Immature natural killer cell (primary cell): ENCODE data around the gene MTHFD1L. TPM values are rescaled to one million over a fixed set of nuclear protein-coding genes. Genes with fewer than 3 reads are reported as not detected.
"Not testable (repeated sequence)": the region's sequence is repeated elsewhere in the genome, so short reads cannot be mapped to it uniquely, and the experiment has no call there.

Source experiments
- DNase-seq, 3 donors: peaks; one replicate each; pipeline ENCODE4 v3.0.0; 2022; ENCODE audit warnings: mixed read lengths in 1 of 3
- H3K27ac Mint-ChIP-seq, 6 donors: one replicate each; pipeline ENCODE4 v1.8.0; 2020; ENCODE audit warnings: mixed read lengths in 6 of 6, mild to moderate bottlenecking in 5 of 6, inconsistent platforms in 4 of 6, moderate library complexity in 3 of 6
- H3K27me3 Mint-ChIP-seq, 3 donors: one replicate each; pipeline ENCODE4 v1.8.0; 2020 to 2021; ENCODE audit warnings: low read depth in 3 of 3, mild to moderate bottlenecking in 3 of 3, mixed read lengths in 3 of 3, moderate library complexity in 3 of 3, inconsistent platforms in 1 of 3
- H3K36me3 Mint-ChIP-seq, 3 donors: one replicate each; pipeline ENCODE4 v1.8.0; 2020; ENCODE audit warnings: mixed read lengths in 3 of 3, inconsistent platforms in 2 of 3, mild to moderate bottlenecking in 2 of 3
- H3K4me1 Mint-ChIP-seq, 2 donors: one replicate each; pipeline ENCODE4 v1.8.0; 2020; ENCODE audit warnings: inconsistent platforms in 2 of 2, mild to moderate bottlenecking in 2 of 2, mixed read lengths in 2 of 2, moderate library complexity in 1 of 2
- H3K4me3 Mint-ChIP-seq, 5 donors: one replicate each; pipeline ENCODE4 v1.8.0; 2020; ENCODE audit warnings: mild to moderate bottlenecking in 5 of 5, mixed read lengths in 5 of 5, inconsistent platforms in 3 of 5, moderate library complexity in 3 of 5
- H3K9me3 Mint-ChIP-seq, 6 donors: one replicate each; pipeline ENCODE4 v1.8.0; 2020; ENCODE audit warnings: mild to moderate bottlenecking in 6 of 6, mixed read lengths in 6 of 6, inconsistent platforms in 4 of 6, moderate library complexity in 3 of 6
- polyA plus RNA-seq, 3 donors: library from polyadenylated mRNA; unstranded; fragments of 300-500 nt; fragmentation: Illumina TruSeq; gene quantifications; one replicate each; pipeline ENCODE4 v1.2.3, GENCODE V29; 2021

MTHFD1L gene
- polyA plus RNA-seq, 3 donors from 2014 or later, result 0.79 to 1.8 (median 1.6) TPM

- Mint-ChIP-seq H3K4me1 (no peaks in the 10 kb centered on the region), H3K27me3 (peaks cover 0 to 7% (median 0%) of the 10 kb centered on the region in 3 donors), H3K4me3 (no peak overlapping the region), H3K9me3 (no peaks in the 10 kb centered on the region), H3K36me3 (no peaks in the 10 kb centered on the region), H3K27ac (no peak overlapping the region)
- DNase-seq, result no peak
These were observed 242.5 kb downstream of the MTHFD1L start for GRCh38 chr6:151107897-151108427.

- no peaks in the 10 kb centered on the region for H3K4me1 Mint-ChIP-seq
- no peaks in the 10 kb centered on the region for H3K9me3 Mint-ChIP-seq
- H3K27me3 Mint-ChIP-seq, result peaks cover 0 to 6% (median 0%) of the 10 kb centered on the region in 3 donors
- no peaks in the 10 kb centered on the region for H3K36me3 Mint-ChIP-seq
- H3K27ac Mint-ChIP-seq, result no peak overlapping the region
- no peak overlapping the region for H3K4me3 Mint-ChIP-seq
- DNase-seq, result no peak
These were observed 243.0 kb downstream of the MTHFD1L start for GRCh38 chr6:151108548-151108947.

- H3K4me1 Mint-ChIP-seq, result no peaks in the 10 kb centered on the region
- no peak overlapping the region for H3K27ac Mint-ChIP-seq
- peaks cover 0 to 4% (median 0%) of the 10 kb centered on the region in 3 donors for H3K27me3 Mint-ChIP-seq
- no peak for DNase-seq
- H3K36me3 Mint-ChIP-seq, result no peaks in the 10 kb centered on the region
- H3K9me3 Mint-ChIP-seq, result no peaks in the 10 kb centered on the region
- no peak overlapping the region for H3K4me3 Mint-ChIP-seq
These were observed 243.9 kb downstream of the MTHFD1L start for GRCh38 chr6:151109361-151109760.

GRCh38 chr6:151109869-151110575 is 244.5 kb downstream of the MTHFD1L start:
- Mint-ChIP-seq H3K9me3 (no peaks in the 10 kb centered on the region), H3K27me3 (peaks cover 0 to 4% (median 0%) of the 10 kb centered on the region in 3 donors), H3K4me1 (no peaks in the 10 kb centered on the region), H3K4me3 (no peak overlapping the region), H3K36me3 (no peaks in the 10 kb centered on the region), H3K27ac (no peak overlapping the region)
- no peak for DNase-seq

GRCh38 chr6:151110576-151110905 is 245.0 kb downstream of the MTHFD1L start:
- Mint-ChIP-seq H3K9me3 (no peaks in the 10 kb centered on the region), H3K27me3 (peaks cover 0 to 4% (median 0%) of the 10 kb centered on the region in 3 donors), H3K27ac (no peak overlapping the region), H3K4me1 (no peaks in the 10 kb centered on the region), H3K4me3 (no peak overlapping the region), H3K36me3 (no peaks in the 10 kb centered on the region)
- DNase-seq, result no peak

GRCh38 chr6:151111670-151112069 is 246.2 kb downstream of the MTHFD1L start:
- DNase-seq, result no peak
- H3K36me3 Mint-ChIP-seq, result no peaks in the 10 kb centered on the region
- no peaks in the 10 kb centered on the region for H3K9me3 Mint-ChIP-seq
- peaks cover 0 to 6% (median 0%) of the 10 kb centered on the region in 3 donors for H3K27me3 Mint-ChIP-seq
- H3K4me1 Mint-ChIP-seq, result no peaks in the 10 kb centered on the region
- no peak overlapping the region for H3K27ac Mint-ChIP-seq
- no peak overlapping the region for H3K4me3 Mint-ChIP-seq

GRCh38 chr6:151112130-151112529 is 246.6 kb downstream of the MTHFD1L start:
- no peak overlapping the region for H3K4me3 Mint-ChIP-seq
- no peaks in the 10 kb centered on the region for H3K9me3 Mint-ChIP-seq
- peaks cover 0 to 6% (median 0%) of the 10 kb centered on the region in 3 donors for H3K27me3 Mint-ChIP-seq
- H3K27ac Mint-ChIP-seq, result no peak overlapping the region
- no peaks in the 10 kb centered on the region for H3K36me3 Mint-ChIP-seq
- DNase-seq, result no peak
- H3K4me1 Mint-ChIP-seq, result no peaks in the 10 kb centered on the region

- H3K4me3 Mint-ChIP-seq, H3K27ac Mint-ChIP-seq, H3K27me3 Mint-ChIP-seq, H3K4me1 Mint-ChIP-seq, H3K36me3 Mint-ChIP-seq, H3K9me3 Mint-ChIP-seq, DNase-seq: not testable (repeated sequence)
These were observed 247.4 kb downstream of the MTHFD1L start for GRCh38 chr6:151112884-151113283.

- no peak for DNase-seq
- no peak overlapping the region for H3K4me3 Mint-ChIP-seq
- H3K27me3 Mint-ChIP-seq, result peaks cover 0 to 5% (median 0%) of the 10 kb centered on the region in 3 donors
- H3K9me3 Mint-ChIP-seq, result no peaks in the 10 kb centered on the region
- H3K4me1 Mint-ChIP-seq, result peaks cover 0 to 5% of the 10 kb centered on the region in 2 donors
- H3K36me3 Mint-ChIP-seq, result no peaks in the 10 kb centered on the region
- H3K27ac Mint-ChIP-seq, result no peak overlapping the region
These were observed 248.1 kb downstream of the MTHFD1L start for GRCh38 chr6:151113641-151114040.

GRCh38 chr6:151118461-151119123 is 253.1 kb downstream of the MTHFD1L start:
- no peak for DNase-seq
- Mint-ChIP-seq H3K9me3 (no peaks in the 10 kb centered on the region), H3K4me1 (peaks cover 0 to 8% of the 10 kb centered on the region in 2 donors), H3K4me3 (no peak overlapping the region), H3K27ac (no peak overlapping the region), H3K36me3 (no peaks in the 10 kb centered on the region), H3K27me3 (peaks cover 0 to 2% (median 0%) of the 10 kb centered on the region in 3 donors)

GRCh38 chr6:151119823-151120524 is 254.5 kb downstream of the MTHFD1L start:
- no peak overlapping the region for H3K27ac Mint-ChIP-seq
- peaks cover 0 to 2% (median 0%) of the 10 kb centered on the region in 3 donors for H3K27me3 Mint-ChIP-seq
- no peaks in the 10 kb centered on the region for H3K36me3 Mint-ChIP-seq
- peaks cover 0 to 8% of the 10 kb centered on the region in 2 donors for H3K4me1 Mint-ChIP-seq
- no peak for DNase-seq
- H3K4me3 Mint-ChIP-seq, result no peak overlapping the region
- H3K9me3 Mint-ChIP-seq, result no peaks in the 10 kb centered on the region

GRCh38 chr6:151121900-151122299 is 256.4 kb downstream of the MTHFD1L start:
- Mint-ChIP-seq H3K27ac (no peak overlapping the region), H3K4me1 (peaks cover 0 to 8% of the 10 kb centered on the region in 2 donors), H3K36me3 (no peaks in the 10 kb centered on the region), H3K27me3 (no peaks in the 10 kb centered on the region), H3K4me3 (no peak overlapping the region), H3K9me3 (no peaks in the 10 kb centered on the region)
- no peak for DNase-seq

GRCh38 chr6:151123641-151124040 is 258.1 kb downstream of the MTHFD1L start:
- not testable (repeated sequence) for H3K9me3 Mint-ChIP-seq, DNase-seq, H3K27me3 Mint-ChIP-seq, H3K4me1 Mint-ChIP-seq, H3K36me3 Mint-ChIP-seq, H3K27ac Mint-ChIP-seq, H3K4me3 Mint-ChIP-seq

- H3K4me1 Mint-ChIP-seq, DNase-seq, H3K4me3 Mint-ChIP-seq, H3K9me3 Mint-ChIP-seq, H3K27ac Mint-ChIP-seq, H3K27me3 Mint-ChIP-seq, H3K36me3 Mint-ChIP-seq: not testable (repeated sequence)
These were observed 259.7 kb downstream of the MTHFD1L start for GRCh38 chr6:151125242-151125641.
